OCI-LY7 (cell line): Measurements from ENCODE around the gene FOXR1.

Experiments used
- EZH2phosphoT487 ChIP-seq: fragments of 200-600 bp; sonication (generic); IDR thresholded peaks from 2 replicates; pipeline ENCODE4 v1.6.1; 2018; ENCODE audit warnings: low read depth, borderline replicate concordance, mild to moderate bottlenecking, mixed run types, antibody characterized with exemption, low read length, moderate library complexity, mixed read lengths
- TF ChIP-seq, protein P1 (sequence below): fragments of 200-600 bp; sonication (generic); conservative IDR thresholded peaks from 2 replicates; pipeline ENCODE4 v1.5.1; 2014; ENCODE audit warnings: mild to moderate bottlenecking, antibody characterized with exemption, low read length, moderate library complexity, mixed read lengths

DNA sequence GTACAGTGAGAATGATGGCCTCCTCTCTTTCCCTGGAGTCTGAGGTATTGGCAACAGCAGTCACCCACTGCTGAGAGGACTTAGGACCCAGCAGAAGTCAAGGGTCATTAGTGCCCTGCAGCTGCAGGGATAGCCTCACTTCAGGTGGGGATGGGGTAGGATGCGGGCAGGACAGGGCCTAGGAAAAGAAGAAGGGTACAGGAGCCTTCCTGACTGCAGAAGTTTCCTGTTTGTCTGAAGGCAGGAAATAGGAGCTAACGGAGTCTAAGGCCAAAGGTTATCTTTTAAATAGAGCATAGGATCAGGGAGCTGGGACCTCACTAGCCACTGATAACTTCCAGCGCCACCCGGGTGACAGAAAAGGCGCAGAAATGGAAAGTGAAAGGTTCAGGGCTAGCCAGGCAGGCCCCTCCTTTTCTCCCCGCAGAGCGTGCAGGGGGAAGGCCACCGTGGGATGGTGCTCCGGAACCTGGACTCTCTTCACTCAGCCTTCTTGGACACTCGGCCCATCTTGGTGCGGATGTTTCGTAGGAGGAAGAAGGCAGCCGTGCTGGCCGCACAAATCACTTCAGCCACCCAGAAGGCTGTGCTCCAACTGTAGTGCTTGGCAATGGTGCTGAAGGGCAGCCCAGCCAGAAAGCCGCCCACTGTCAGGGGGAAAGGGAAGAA is 53.0 kb downstream of the FOXR1 start:
- TF ChIP-seq, protein P1, sequence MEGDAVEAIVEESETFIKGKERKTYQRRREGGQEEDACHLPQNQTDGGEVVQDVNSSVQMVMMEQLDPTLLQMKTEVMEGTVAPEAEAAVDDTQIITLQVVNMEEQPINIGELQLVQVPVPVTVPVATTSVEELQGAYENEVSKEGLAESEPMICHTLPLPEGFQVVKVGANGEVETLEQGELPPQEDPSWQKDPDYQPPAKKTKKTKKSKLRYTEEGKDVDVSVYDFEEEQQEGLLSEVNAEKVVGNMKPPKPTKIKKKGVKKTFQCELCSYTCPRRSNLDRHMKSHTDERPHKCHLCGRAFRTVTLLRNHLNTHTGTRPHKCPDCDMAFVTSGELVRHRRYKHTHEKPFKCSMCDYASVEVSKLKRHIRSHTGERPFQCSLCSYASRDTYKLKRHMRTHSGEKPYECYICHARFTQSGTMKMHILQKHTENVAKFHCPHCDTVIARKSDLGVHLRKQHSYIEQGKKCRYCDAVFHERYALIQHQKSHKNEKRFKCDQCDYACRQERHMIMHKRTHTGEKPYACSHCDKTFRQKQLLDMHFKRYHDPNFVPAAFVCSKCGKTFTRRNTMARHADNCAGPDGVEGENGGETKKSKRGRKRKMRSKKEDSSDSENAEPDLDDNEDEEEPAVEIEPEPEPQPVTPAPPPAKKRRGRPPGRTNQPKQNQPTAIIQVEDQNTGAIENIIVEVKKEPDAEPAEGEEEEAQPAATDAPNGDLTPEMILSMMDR, result no peak
- TF ChIP-seq EZH2phosphoT487, result no peak
